Activated gamma-delta T cell treated with anti-CD3 and anti-CD28 coated beads, Interleukin-2, amount 50 U/mL, for 16 hours (primary cell): Measurements from ENCODE around the gene FOXE1.

Experiments used
- DNase-seq: peaks from one replicate; pipeline ENCODE4 v3.0.0-alpha.2; 2020; ENCODE audit warnings: low read depth

The FOXE1 gene

DNA sequence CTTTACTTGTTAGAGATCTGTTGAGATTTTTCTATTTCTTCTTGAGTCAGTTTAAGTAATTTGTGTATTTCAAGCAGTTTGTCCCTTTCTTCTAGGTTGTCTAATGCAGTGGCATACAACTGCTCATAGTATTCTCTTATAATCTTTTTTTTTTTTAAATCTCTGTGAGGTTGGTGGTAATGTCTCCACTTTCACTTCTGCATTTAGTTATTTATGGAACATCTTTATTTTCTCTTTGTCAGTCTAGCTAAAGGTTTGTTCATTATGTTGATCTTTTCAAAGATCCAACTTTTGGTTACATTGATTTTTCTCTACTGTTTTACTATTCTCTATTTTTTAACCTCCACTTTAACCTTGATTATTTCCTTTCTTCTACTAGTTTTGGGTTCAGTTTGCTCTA lies 13.8 kb downstream of the FOXE1 start:
- DNase-seq, result no peak

DNA sequence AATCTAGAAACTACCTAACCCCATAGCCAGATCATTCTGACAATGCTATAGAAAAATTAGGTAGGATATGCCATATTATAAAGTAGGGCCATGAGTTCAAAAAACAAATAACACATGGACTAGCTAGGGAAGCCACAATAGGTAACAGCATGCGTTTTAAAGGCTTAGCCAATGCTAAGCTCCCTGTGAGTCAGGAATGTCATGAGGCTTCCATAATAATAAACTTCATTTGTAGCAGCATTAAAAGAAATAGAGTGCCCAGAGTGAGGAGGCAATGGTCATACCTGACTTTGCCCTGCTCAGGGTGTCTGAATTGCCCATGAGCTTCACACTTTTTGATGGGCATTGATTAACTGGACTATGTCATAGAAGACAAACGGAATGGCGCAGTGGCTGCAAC lies 15.8 kb downstream of the FOXE1 start:
- no peak for DNase-seq

- no peak for DNase-seq
These were observed 20.4 kb downstream of the FOXE1 start for GRCh38 chr9:97873425-97873824.

DNA sequence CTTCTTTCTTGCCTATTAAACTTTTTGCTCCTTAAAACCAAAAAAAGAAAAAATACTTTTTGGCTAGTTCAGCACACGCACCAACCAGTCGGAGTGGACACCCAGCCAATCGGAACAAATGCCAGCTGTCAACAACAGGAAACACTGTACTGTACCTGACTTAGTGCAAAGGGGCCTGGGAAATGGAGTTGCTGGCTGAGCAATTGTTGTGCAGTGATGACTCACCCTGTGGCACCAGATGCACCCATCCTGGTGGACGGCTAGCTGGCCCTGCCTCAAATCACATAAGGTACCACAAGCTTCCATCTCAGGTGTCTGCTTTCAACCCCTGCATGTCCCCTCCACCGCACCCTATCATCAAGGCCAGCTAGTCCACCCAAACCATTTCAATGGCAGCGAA lies 20.9 kb downstream of the FOXE1 start:
- DNase-seq, result no peak

- no peak for DNase-seq
These were observed 21.6 kb downstream of the FOXE1 start for GRCh38 chr9:97874624-97875023.

DNA sequence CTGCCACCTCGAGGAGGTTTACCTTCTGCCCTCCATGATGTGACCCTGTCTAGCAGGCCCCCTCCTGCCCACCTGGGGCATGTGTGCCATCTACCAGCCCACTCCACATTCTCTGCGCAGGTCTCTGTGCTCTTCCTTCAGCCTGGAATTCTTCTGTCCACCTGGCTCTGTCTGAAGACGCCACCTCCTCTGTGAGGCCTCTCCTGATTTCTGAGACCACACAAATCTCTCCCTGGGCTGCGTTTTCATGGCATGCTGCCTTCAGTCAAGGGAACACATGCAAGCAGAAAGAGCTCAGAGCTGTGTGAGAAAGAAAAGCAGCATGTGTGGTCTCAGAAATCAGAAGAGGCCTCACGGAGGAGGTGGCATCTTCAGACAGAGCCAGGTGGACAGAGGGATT lies 22.1 kb downstream of the FOXE1 start:
- DNase-seq, result no peak

DNA sequence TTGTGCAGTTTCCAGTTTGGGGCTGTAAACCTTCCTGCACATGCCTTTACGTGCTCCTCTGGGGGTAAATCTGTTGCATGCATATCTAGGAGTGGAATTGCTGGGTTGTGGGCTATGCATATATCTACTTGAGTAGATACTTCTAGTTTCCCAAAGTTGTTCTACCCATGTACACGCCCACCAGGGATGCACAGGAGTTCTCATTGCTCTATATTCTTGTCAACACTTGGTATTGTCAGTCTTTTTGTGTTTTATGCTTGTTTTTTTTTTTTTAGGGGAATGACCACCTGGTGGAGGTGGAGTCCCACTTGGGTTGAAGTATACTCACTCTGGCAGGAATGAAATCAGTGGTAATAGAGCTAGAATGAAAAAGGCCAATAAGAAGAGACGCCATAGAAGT lies 23.0 kb downstream of the FOXE1 start:
- DNase-seq, result no peak

DNA sequence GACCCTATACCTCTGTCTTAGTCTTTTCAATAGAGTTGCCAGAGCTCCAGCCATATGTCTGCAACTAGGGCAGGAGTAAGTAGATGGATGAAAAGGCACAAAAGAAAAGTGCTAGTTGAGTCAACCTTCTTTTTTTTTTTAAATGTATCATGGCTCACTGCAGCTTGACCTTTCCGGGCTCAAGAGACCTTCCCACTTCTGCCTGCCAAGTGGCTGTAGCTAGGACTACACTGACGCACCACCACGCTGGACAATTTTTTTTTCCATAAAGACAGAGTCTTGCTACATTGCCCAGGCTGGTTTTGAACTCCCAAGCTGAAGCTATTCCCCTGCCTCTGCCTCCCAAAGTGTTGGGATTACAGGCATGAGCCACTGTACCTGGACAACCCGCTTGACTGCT lies 27.3 kb downstream of the FOXE1 start:
- DNase-seq, result no peak

- DNase-seq, result peak; percentile 46
These were observed 37.2 kb downstream of the FOXE1 start for GRCh38 chr9:97889941-97890887.

DNA sequence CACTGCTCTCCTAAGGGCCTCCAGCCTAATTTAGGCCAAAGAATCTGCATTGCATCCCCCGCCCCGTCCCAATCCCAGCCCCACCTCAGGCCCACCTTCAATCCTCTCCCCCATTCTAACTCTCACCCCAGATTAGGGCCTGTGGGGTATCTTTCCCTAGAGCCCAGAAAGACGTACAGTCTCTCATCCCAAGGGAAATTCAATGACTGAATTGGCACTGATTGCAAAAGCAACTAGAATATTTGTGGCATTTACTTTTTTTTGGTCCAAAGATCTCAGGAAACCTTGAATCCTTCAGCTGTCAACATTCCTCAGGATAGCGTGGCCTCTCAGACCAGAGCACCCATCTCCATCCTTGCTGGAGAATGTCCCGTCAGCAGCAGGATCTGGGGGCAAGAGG lies 38.7 kb downstream of the FOXE1 start:
- no peak for DNase-seq

- DNase-seq, result no peak
These were observed 39.4 kb downstream of the FOXE1 start for GRCh38 chr9:97892421-97892820.

DNA sequence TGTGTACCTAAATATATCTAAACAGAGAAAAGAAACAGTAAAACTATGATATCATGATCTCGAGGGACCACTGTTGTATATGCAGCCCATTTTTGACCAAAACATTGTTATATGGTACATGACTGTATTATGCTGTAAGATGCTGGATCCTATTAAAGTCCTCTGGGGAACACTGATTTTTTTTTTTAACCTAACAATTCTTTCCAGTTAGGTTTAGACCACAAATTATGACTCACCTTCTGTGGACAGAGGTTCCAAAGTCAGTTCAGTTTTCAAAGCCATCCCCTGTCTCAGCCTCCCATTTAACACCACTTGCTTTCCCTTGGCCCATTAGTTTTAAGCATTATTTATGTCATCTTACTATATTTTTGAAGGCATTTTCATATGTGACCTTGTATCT lies 42.2 kb downstream of the FOXE1 start:
- no peak for DNase-seq

- DNase-seq, result no peak
These were observed 42.8 kb downstream of the FOXE1 start for GRCh38 chr9:97895695-97896332.

DNA sequence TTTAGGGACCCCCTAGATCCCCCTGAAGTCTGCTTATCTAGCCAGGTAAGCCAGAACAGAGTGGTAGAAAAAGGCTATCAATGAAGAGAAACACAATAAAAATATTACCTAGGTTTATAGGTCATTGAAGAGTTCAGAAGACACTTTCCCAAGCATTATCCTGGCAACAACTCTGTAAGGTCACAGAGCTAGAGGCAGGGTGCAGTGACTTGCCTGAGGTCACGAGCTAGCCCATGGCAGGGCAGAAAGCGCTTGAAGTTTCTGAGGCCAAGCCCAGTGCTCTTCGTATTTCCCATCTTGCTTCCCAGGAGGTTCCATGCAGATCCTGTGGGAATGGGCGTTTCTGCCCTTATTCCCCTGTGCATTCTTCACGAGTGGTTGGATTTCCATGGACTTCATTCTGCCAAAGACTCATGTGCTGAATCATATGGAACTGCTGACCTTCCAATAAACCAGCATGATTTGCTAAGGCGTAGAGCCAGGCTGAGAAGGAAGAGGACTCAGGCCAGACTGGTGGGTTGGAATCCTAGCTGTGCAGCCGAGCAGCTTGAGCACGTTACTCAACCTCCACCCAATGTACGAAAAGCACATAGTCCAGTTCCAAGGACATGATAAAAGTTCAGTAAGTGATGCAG lies 47.2 kb downstream of the FOXE1 start:
- DNase-seq, result no peak

GRCh38 chr9:97900738-97901565 lies 47.9 kb downstream of the FOXE1 start:
- no peak for DNase-seq

DNA sequence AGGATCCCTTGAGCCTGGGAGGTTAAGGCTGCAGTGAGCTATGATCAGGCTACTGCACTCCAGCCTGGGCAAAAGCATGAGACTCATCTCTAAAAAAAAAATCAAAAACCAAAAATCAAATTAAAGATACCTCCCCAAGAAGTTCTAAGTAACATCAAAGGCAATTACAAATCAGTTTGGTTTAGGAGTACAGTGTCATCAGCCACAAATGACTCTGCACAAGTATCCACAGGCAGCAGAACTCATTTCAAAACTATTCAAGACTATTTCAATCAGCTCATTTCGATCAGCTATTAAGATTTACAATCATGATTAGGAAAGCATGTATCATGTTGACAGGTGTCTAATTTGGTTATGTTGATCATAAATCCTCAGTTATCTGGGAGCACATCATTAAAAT lies 50.2 kb downstream of the FOXE1 start:
- no peak for DNase-seq

DNA sequence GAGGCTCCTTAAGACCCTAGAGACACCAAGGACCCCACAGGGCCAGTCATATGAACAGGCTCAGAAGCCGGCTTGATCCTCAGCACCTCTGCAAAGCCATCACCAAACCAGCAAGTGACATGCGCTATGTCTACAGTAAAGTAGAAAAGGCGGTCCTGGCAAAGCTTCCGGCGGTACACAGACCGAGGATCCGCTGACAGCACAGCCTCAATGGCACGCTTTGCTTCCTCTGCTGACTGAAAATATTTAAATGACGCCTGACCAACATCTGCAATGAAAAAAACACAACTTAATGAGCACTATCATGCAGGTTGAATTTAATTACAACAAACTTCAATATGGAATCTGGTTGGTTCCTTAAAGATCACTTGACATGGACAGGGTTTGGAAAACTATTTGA lies 51.7 kb downstream of the FOXE1 start:
- no peak for DNase-seq

DNA sequence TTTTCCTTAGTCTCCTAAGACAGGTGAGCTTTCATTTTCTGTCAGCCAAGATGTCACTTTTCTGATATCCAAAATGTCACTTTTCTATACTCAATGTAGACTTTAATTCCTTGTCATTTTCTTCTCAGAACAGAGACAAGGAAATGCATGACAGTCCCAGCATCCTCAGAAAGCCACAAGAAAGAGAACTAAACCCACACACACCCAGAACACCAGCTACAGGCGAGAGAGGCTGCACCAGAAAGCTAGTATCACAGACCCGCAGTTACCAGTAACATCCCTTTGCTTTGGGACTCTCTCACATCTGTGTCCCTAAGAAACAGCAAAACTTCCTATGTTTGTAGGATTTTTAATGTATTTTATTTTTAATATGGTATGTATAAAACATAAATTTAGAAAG lies 52.2 kb downstream of the FOXE1 start:
- no peak for DNase-seq
